OCI-LY3 (cell line): Measurements from ENCODE around the gene NR3C2.

ENCODE experiments used
- CTCF ChIP-seq: fragments of 200-600, 300-600 bp; sonication (generic); IDR thresholded peaks from 2 replicates; pipeline ENCODE4 v1.5.1; 2014; ENCODE audit warnings: antibody characterized with exemption, low read length, low read depth
- EZH2phosphoT487 ChIP-seq: fragments of 200-600 bp; shearing (Covaris generic); IDR thresholded peaks from 2 replicates; pipeline ENCODE4 v1.6.1; 2018; ENCODE audit warnings: antibody characterized with exemption, mixed run types, low read depth

DNA sequence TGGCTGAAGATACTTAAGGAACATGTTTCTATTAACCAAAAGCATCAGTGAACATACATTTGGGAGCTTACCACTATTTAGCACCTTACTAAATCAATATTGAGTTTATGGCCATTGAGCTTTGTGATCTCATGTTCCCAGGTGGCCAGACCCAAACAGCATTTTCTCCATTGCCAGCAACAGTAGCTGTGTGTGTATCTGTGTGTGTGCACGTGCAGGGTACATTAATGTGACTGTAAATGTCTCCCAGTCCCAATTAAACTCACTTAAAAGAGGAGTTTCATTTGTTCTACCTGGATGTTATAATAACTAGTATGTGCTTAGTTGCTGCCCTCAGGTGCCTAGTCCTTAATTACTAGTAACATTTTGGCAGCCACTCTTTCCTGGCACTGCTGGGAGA, 282.4 kb downstream of the NR3C2 start:
- TF ChIP-seq CTCF (no peak), EZH2phosphoT487 (no peak)
